GM21526 (cell line): ENCODE data around the gene EPDR1.
"Not testable (repeated sequence)": the region's sequence is repeated elsewhere in the genome, so short reads cannot be mapped to it uniquely, and the experiment has no call there.

Experiments
- ATAC-seq: cut with Tn5 transposase; IDR thresholded peaks from one replicate; pipeline ENCODE4 v1.9.1; 2021; ENCODE audit warnings: moderate library complexity; ENCODE audit not compliant: unreplicated experiment, low FRiP score

The EPDR1 gene

GRCh38 chr7:37927773-37928444, 7.5 kb downstream of the EPDR1 start:
- ATAC-seq, result no peak

DNA sequence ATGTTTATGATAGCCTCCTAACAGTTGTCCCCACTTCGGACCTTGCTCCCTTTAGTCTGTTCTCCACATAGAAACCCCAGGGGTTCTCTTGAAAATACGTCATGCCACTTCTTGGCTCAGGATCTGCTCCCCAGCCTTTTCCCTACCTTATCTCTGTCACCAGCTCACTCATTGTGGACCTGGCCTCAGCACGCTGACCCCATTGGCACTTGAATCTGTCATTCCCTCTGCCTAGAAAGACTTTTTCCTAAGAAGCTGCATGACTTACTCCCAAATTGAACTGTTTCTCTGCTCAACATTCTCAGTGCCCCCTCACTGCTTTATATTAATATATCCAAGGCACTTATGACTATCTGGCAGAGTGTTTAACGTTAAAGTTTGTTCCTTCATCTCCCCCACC, 8.4 kb downstream of the EPDR1 start:
- ATAC-seq, result no peak

GRCh38 chr7:37930226-37930948, 9.9 kb downstream of the EPDR1 start:
- no peak for ATAC-seq

- ATAC-seq, result no peak
Observed at GRCh38 chr7:37932543-37932942, 12.1 kb downstream of the EPDR1 start.

DNA sequence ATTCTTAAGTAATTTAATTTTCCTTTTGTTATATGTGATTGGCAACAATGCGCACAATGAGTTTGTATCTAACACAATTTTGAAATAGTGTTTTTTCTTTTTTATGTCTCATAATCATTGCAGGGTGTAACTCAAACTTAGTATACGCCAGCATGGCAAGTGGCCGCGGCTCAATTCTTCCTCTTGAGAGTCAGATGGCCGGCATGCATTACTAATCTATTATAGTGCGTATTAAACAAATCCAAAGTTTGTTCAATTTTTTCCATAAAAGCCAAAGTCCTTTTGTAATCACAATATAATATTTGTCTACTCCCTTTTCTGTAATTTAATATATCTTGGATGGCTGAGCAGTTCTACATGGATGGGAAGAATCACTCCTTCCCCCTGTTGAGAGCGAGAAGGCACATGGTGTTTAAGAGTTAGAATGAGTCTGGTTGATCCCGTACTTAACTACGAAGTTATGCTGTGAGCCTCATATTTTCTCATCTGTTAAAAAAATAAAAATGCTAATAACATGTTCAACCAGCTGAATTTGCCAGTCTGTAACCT, 12.7 kb downstream of the EPDR1 start:
- no peak for ATAC-seq

DNA sequence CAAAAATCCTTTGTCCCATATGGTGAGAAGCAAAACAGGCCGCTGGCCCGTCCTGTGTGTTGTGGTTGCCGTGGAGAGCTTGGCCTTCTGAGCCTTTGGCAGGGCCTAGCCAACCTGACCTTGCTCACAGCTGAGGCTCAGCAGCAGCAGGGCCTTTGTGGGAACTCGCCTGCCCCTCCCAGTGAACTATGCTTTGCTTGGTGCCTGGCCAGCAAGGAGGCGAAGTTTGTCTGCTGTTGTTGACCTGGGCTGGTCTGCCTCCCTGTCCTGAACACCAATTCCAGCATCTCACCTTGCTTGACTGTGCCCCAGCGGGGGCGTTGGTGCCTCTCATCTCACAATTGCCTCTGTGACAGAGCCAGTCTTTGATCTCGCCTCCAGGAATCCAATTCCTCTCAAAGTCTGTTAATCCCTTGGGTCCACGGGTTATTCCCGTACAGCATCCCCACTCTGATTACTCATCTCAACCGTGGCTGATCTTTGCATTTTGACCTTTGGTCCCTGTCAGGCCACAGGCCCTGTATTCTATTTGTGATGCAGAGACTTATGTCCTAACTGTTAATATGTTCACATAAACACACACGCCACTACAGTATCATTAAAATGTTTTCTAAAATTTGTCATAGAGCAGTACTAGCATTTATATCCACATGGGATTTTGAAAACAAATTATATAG, 22.6 kb downstream of the EPDR1 start:
- no peak for ATAC-seq

GRCh38 chr7:37943905-37944736, 23.7 kb downstream of the EPDR1 start:
- no peak for ATAC-seq

DNA sequence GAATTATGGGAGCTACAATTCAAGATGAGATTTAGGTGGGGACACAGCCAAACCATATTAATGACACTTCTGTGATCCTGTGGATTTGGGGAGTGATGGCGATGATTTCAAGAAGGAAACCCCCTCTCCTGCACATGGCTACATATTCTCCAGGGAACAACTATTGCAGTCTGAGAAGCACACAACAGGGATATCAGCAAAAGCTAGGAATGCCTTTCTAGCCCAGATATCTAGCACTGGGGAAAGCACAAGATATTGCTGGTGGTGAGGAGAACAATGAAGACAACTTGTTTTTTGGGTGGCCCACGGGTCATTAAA, 24.3 kb downstream of the EPDR1 start:
- no peak for ATAC-seq

- no peak for ATAC-seq
Observed at GRCh38 chr7:37945336-37945735, 24.9 kb downstream of the EPDR1 start.

GRCh38 chr7:37947138-37947940, 26.9 kb downstream of the EPDR1 start:
- no peak for ATAC-seq

- no peak for ATAC-seq
Observed at GRCh38 chr7:37947941-37948210, 27.4 kb downstream of the EPDR1 start.

GRCh38 chr7:37952240-37952639, 31.8 kb downstream of the EPDR1 start:
- ATAC-seq, result no peak

GRCh38 chr7:37954217-37954616, 33.8 kb downstream of the EPDR1 start:
- ATAC-seq, result not testable (repeated sequence)

DNA sequence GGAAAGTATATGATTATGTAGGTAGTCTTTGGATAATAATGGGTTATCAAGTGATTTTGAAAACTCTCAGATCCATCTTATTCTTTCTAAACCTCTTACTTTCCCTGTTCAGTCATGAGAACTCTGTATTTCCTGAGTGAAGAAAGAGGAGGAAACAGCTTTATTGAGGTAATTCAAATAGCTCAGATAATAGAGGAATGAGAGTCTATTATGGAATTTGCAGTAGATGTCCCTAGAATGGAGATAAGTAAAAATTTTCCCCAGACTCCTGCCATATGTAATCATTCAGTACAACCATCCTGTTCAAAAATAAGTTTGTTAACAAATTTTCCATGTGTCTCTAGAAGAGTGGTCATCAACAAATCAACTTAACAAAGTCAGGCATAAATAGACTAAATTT, 36.4 kb downstream of the EPDR1 start:
- no peak for ATAC-seq

DNA sequence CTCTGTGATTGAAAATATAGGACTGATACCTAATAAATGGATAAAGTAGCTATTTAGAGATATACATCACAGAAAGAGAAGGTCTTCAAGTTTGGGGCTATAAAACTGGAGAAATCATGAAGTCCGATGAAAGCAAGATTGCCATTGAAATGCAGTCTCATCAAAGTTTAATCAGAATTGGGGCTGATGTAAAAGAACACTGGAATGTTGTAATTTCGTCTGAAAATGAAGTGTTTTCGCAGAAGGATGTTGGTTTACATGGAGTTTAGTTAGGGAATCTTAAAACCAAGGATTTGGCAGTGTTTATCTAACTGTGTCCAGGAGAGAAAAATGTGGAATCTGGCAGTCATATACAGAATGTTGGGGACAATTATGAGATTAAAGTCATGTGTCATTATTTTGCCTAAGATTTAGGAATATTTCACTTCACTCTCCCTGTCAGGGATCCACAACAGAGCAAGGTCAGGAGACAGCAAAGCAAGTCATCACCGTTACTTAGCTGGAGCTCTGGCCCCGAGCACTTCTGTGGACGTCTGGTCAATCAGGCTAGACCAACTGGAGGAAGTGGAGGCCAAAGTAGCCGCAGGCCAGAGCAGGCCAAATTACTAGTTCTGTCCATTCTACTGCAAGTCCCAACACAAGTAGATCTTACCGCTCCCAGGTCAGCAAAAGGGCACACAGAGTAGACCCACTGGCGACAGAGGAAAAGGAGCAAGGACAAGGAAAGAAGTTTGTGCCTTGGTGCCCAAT, 37.0 kb downstream of the EPDR1 start:
- ATAC-seq, result no peak

GRCh38 chr7:37960483-37960882, 40.0 kb downstream of the EPDR1 start:
- no peak for ATAC-seq

- no peak for ATAC-seq
Observed at GRCh38 chr7:37961251-37961650, 40.8 kb downstream of the EPDR1 start.

DNA sequence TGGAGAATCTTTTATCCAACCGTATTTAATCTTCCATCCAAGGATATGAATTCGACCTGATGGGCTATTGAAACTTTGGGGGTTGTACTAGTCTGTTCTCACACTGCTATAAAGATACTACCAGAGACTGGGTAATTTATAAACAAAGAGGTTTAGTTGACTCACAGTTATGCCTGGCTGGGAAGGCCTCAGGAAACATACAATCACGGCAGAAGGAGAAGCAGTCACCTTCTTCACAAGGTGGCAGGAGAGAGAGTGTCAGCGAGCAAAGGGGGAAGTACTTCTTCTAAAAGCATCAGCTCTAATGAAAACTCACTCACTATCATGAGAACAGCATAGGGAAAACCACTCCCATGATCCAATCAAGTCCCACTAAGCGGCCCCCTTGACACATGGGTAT, 43.8 kb downstream of the EPDR1 start:
- ATAC-seq, result no peak

DNA sequence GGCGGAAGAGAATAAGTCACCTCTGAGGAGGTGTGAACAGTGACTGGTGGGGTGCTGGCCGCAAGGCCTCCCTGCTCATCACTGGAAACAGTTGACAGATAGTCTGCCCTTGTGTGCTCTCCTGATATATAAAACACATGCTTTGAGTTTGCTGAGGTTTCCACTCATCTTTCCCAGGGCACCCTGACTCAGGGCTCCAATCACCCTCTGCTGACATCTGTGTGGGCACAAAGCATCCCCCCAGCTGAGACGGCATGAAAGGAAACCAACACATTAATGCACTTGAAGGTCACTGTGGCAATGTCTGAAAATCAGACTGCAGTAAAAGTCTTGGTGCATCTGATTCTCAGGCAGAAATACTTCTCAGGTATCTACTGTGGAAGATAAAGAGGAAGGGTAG, 49.8 kb downstream of the EPDR1 start:
- no peak for ATAC-seq

GRCh38 chr7:37971491-37971890, 51.1 kb downstream of the EPDR1 start:
- ATAC-seq, result no peak
